ENCODE data around the gene CD84. TPM values are rescaled to one million over a fixed set of nuclear protein-coding genes. Genes with fewer than 3 reads are reported as not detected.

The CD84 gene
- total RNA-seq, 2 donors from 2014 or later, result 1.2 to 6.7 TPM

- no peak for DNase-seq (ENCODE audit: low spot score)
- no peaks in the 10 kb centered on the region for H3K9me3 ChIP-seq
- TF ChIP-seq CTCF (IDR thresholded peaks at IDR 0.05), result no peak
- no peak overlapping the region for H3K27ac ChIP-seq
- no peak overlapping the region for H3K4me3 ChIP-seq
- no peaks in the 10 kb centered on the region for H3K36me3 ChIP-seq
- H3K4me1 ChIP-seq (replicated peaks), result no peaks in the 10 kb centered on the region
- 79% methylated on average over 10 of the region's 10 CpGs for WGBS
- intact Hi-C loops (cut with DNase I), result no loop called here
- H3K27me3 ChIP-seq (replicated peaks; ENCODE audit: insufficient read depth), result no peaks in the 10 kb centered on the region
Observed at GRCh38 chr1:160625725-160626498, 46.6 kb upstream of the CD84 start.

DNA sequence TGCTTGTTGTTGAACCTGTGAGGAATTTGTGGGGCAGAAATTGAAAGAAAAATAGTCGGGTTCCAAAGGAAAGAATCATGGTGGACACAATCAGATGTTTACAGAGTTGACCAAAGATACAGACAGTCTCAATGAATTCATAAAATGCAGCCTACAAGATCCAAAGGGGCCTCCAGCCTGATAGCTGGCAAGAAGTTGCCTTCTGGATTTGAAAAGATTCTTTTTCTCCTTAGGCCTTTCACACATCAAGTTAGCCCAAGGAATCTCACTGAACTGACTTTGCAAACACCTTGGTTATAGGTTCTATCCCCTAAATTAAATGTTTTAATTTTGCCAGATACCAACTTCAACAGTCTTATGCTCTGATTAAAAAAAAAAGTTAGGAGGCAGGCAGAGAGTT is 46.0 kb upstream of the CD84 start:
- Histone ChIP-seq H3K9me3 (no peaks in the 10 kb centered on the region), H3K4me3 (no peak overlapping the region), H3K36me3 (no peaks in the 10 kb centered on the region), H3K27me3 (replicated peaks; ENCODE audit: insufficient read depth) (no peaks in the 10 kb centered on the region), H3K27ac (no peak overlapping the region), H3K4me1 (replicated peaks) (no peaks in the 10 kb centered on the region)
- intact Hi-C loops (cut with DNase I), result no loop called here
- TF ChIP-seq CTCF (IDR thresholded peaks at IDR 0.05) (no peak), POLR2A (IDR thresholded peaks at IDR 0.05) (no peak), POLR2AphosphoS5 (IDR thresholded peaks at IDR 0.05) (no peak)
- DNase-seq (ENCODE audit: low spot score), result no peak
- WGBS, result 96% methylated on average over 1 of the region's 1 CpG

DNA sequence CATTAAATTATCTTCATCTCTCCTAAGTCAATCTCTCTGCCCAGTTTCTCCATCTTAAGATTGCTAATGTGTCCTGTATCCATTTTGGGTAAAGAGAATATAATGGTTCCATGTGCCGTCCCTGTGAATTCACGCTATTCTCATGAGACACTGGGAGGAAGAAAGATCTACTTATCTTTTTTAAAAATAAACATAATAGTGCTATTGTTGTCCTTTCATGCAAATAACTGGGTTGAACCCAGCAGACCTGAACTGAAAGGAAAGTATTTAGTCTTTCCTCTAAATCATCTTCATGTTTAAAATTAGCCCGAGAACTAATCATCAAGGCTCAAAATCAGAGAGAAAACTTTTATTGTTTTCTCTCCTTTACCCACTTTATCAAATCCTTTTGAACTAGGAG is 45.2 kb upstream of the CD84 start:
- Histone ChIP-seq H3K27ac (no peak overlapping the region), H3K9me3 (no peaks in the 10 kb centered on the region), H3K27me3 (replicated peaks; ENCODE audit: insufficient read depth) (no peaks in the 10 kb centered on the region), H3K36me3 (no peaks in the 10 kb centered on the region), H3K4me3 (no peak overlapping the region), H3K4me1 (replicated peaks) (no peaks in the 10 kb centered on the region)
- no peak for DNase-seq (ENCODE audit: low spot score)
- intact Hi-C loops (cut with DNase I), result no loop called here
- WGBS, result 81% methylated on average over 3 of the region's 3 CpGs
- TF ChIP-seq POLR2A (IDR thresholded peaks at IDR 0.05), result no peak
- no peak for TF ChIP-seq POLR2AphosphoS5 (IDR thresholded peaks at IDR 0.05)
- no peak for TF ChIP-seq CTCF (IDR thresholded peaks at IDR 0.05)

DNA sequence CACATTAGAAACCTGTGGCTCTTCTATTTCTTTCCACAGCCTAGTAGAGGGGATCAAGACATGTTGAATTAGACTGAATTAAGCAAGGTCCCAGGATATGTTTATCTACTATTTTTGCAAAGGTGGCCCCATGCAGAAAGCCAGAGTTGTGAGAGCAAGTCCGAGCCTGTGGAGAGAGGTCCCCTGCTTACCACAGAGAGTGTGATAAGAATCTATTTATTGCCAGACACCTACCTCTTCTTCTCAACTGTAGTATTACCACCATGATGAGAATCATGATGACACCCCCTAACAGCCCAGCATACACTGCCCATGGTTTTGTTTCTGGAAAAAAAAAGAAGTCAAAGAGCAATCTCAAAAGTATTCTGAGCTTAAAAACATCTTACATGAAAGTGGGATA is 44.6 kb upstream of the CD84 start:
- Histone ChIP-seq H3K36me3 (no peaks in the 10 kb centered on the region), H3K27me3 (replicated peaks; ENCODE audit: insufficient read depth) (no peaks in the 10 kb centered on the region), H3K4me1 (replicated peaks) (no peaks in the 10 kb centered on the region), H3K4me3 (no peak overlapping the region), H3K9me3 (no peaks in the 10 kb centered on the region), H3K27ac (no peak overlapping the region)
- TF ChIP-seq POLR2AphosphoS5 (IDR thresholded peaks at IDR 0.05) (no peak), POLR2A (IDR thresholded peaks at IDR 0.05) (no peak), CTCF (IDR thresholded peaks at IDR 0.05) (no peak)
- intact Hi-C loops (cut with DNase I), result no loop called here
- 53% methylated on average over 1 of the region's 1 CpG for WGBS
- DNase-seq (ENCODE audit: low spot score), result no peak

GRCh38 chr1:160623227-160623633 is 43.9 kb upstream of the CD84 start:
- H3K9me3 ChIP-seq, result no peaks in the 10 kb centered on the region
- 97% methylated on average over 3 of the region's 3 CpGs for WGBS
- H3K36me3 ChIP-seq, result no peaks in the 10 kb centered on the region
- no peak overlapping the region for H3K4me3 ChIP-seq
- no peaks in the 10 kb centered on the region for H3K27me3 ChIP-seq (replicated peaks; ENCODE audit: insufficient read depth)
- H3K4me1 ChIP-seq (replicated peaks), result no peaks in the 10 kb centered on the region
- H3K27ac ChIP-seq, result no peak overlapping the region
- no peak for TF ChIP-seq CTCF (IDR thresholded peaks at IDR 0.05)
- TF ChIP-seq POLR2A (IDR thresholded peaks at IDR 0.05), result no peak
- TF ChIP-seq POLR2AphosphoS5 (IDR thresholded peaks at IDR 0.05), result no peak
- intact Hi-C loops (cut with DNase I), result no loop called here
- no peak for DNase-seq (ENCODE audit: low spot score)

Data from prostate gland (tissue), 2 donors.